GM13977 (cell line): ENCODE results near the gene TYW1.
A peak's percentile ranks its signal among the peaks of the same experiment; 100 is the strongest.
"Not testable (repeated sequence)": the region's sequence is repeated elsewhere in the genome, so short reads cannot be mapped to it uniquely, and the experiment has no call there.

Experiments
- DNase-seq: peaks from one replicate; pipeline ENCODE4 v3.0.0; 2012; ENCODE audit warnings: low spot score
- CTCF ChIP-seq: IDR thresholded peaks from 2 replicates; pipeline ENCODE4 v1.5.1; 2012; ENCODE audit warnings: mild to moderate bottlenecking, control low read depth; ENCODE audit not compliant: insufficient read depth; ENCODE audit errors: extremely low read depth, missing control alignments
- in situ Hi-C: fragments of 300-500 bp; cut with MboI; formaldehyde crosslinking; loops from one replicate; pipeline ENCODE4 v1.12.0; 2022; ENCODE audit warnings: low sequenced_read_pairs, low pct_unique_long_range_greater_than_20kb, mixed read lengths, inconsistent platforms; ENCODE audit not compliant: unreplicated experiment

The TYW1 gene

GRCh38 chr7:66970310-66970709 is 26.3 kb upstream of the TYW1 start:
- TF ChIP-seq CTCF, result no peak
- in situ Hi-C loops, result no loop called here

GRCh38 chr7:66974986-66975590 is 21.5 kb upstream of the TYW1 start:
- no peak for TF ChIP-seq CTCF
- in situ Hi-C loops, result no loop called here
- no peak for DNase-seq

More at GRCh38 chr7:66970310-66970709, 26.3 kb upstream of the TYW1 start:
- DNase-seq, result no peak

- DNase-seq, in situ Hi-C loops: not testable (repeated sequence)
These were observed 18.3 kb upstream of the TYW1 start for GRCh38 chr7:66978312-66978711.

GRCh38 chr7:66979013-66979412 is 17.6 kb upstream of the TYW1 start:
- DNase-seq, in situ Hi-C loops: not testable (repeated sequence)

GRCh38 chr7:66980336-66980735 is 16.3 kb upstream of the TYW1 start:
- in situ Hi-C loops, result not testable (repeated sequence)

GRCh38 chr7:66989552-66989951 is 7.1 kb upstream of the TYW1 start:
- in situ Hi-C loops, DNase-seq: not testable (repeated sequence)

More at GRCh38 chr7:66980336-66980735, 16.3 kb upstream of the TYW1 start:
- DNase-seq, result not testable (repeated sequence)

GRCh38 chr7:66994051-66994450 is 2.6 kb upstream of the TYW1 start:
- in situ Hi-C loops, DNase-seq: not testable (repeated sequence)

- in situ Hi-C loops, DNase-seq: not testable (repeated sequence)
These were observed 2.0 kb upstream of the TYW1 start for GRCh38 chr7:66994691-66995049.

GRCh38 chr7:66995050-66995776 is 1.4 kb upstream of the TYW1 start, which contains the start of gene SBDS:
SBDS (minus strand) TSS chr7:66995586; CDS start chr7:66995417, 169 bp downstream.
- peak; percentile 18 for TF ChIP-seq CTCF
- in situ Hi-C loops, result not testable (repeated sequence)
- peak; percentile 68 for DNase-seq

GRCh38 chr7:67000601-67001258 is 4.1 kb downstream of the TYW1 start:
- in situ Hi-C loops, DNase-seq: not testable (repeated sequence)
- TF ChIP-seq CTCF, result peak; percentile 30

GRCh38 chr7:67004145-67004544 is 7.5 kb downstream of the TYW1 start:
- in situ Hi-C loops, DNase-seq: not testable (repeated sequence)
